ENCODE measurements around the gene RIMBP2.
"Not testable (repeated sequence)": the region's sequence is repeated elsewhere in the genome, so short reads cannot be mapped to it uniquely, and the experiment has no call there.

Gene RIMBP2, protein sequence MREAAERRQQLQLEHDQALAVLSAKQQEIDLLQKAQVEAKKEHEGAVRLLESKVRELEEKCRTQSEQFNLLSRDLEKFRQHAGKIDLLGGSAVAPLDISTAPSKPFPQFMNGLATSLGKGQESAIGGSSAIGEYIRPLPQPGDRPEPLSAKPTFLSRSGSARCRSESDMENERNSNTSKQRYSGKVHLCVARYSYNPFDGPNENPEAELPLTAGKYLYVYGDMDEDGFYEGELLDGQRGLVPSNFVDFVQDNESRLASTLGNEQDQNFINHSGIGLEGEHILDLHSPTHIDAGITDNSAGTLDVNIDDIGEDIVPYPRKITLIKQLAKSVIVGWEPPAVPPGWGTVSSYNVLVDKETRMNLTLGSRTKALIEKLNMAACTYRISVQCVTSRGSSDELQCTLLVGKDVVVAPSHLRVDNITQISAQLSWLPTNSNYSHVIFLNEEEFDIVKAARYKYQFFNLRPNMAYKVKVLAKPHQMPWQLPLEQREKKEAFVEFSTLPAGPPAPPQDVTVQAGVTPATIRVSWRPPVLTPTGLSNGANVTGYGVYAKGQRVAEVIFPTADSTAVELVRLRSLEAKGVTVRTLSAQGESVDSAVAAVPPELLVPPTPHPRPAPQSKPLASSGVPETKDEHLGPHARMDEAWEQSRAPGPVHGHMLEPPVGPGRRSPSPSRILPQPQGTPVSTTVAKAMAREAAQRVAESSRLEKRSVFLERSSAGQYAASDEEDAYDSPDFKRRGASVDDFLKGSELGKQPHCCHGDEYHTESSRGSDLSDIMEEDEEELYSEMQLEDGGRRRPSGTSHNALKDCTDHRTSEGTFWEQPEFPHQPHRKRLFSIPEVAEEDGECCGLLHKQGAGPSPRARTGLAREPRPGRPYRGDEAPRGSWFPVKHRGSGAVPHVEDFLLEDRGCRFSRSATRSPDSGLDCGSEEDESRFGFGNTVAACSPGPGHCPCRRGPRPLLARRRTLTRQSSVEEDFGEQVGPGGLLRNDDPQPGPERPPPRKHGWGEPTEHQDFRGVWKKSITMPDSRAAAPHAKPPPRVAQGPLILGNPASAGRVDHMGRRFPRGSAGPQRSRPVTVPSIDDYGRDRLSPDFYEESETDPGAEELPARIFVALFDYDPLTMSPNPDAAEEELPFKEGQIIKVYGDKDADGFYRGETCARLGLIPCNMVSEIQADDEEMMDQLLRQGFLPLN (N-terminal part only)

GRCh38 chr12:130715998-130716968 is at the start of gene RIMBP2:
Gene RIMBP2, minus strand, starts transcription at chr12:130716299. Its CDS starts 237,286 bp downstream, at chr12:130479013.
- no peak for DNase-seq

DNA sequence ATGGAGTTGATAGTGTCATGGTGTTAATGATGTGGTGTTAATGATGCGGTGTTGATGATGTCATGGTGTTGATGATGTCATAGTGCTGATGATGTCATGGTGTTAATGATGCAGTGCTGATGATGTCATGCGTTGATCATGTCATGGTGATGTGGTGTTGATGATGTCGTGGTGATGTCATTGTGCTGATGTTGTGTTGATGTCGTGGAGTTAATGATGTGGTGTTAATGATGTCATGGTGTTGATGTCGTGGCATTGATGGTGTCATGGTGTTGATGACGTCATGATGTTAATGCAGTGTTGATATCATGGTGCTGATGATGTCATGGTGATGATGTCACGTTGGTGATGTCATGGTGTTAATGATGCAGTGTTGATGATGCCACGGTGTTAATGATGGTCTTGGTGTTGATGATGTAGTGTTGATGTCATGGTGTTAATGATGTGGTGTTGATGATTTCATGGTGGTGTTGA is 49.1 kb upstream of the RIMBP2 start:
- peak; percentile 24 for DNase-seq

DNA sequence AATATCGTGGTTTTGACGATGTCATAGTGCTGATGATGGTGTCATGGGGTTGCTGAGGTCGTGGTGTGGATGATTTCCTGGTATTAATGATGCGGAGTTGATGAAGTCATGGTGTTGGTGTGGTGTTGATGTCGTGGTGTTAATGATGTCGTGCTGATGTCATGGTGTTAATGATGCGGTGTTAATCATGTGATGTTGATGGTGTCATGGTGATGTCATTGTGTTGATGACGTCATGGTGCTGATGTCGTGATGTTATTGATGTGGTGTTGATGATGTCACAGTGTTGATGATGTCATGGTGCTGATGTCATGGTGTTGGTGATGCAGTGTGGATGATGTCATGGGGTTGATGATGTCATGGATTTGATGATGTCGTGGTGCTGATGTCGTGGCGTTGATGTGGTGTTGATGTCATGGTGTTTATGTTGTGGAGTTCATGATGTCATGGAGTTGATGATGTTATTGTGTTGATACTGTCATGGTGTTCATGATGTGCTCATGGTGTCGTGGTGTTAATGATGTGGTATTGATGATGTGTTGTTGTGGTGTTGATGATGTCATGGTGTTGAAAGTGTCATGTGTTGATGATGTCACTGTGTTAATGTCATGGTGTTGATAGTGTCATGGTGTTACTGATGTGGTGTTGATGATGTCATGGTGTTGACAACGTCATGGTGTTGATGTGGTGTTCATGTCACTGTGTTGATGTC is 48.5 kb upstream of the RIMBP2 start:
- peak; percentile 61 for DNase-seq

DNA sequence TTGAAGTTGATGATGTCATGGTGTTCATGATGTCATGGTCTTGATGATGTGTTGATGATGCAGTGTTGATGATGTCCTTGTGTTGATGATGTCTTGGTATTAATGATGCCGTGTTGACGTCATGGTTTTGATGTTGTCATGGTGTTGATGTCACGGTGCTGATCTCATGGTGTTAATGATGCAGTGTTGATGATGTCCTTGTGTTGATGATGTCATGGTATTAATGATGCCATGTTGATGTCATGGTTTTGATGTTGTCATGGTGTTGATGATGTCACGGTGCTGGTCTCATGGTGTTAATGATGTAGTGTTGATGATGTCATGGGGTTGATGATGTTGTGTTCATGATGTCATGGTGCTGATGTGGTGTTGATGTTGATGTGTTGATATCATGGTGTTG is 48.0 kb upstream of the RIMBP2 start:
- DNase-seq: peak; percentile 21

DNA sequence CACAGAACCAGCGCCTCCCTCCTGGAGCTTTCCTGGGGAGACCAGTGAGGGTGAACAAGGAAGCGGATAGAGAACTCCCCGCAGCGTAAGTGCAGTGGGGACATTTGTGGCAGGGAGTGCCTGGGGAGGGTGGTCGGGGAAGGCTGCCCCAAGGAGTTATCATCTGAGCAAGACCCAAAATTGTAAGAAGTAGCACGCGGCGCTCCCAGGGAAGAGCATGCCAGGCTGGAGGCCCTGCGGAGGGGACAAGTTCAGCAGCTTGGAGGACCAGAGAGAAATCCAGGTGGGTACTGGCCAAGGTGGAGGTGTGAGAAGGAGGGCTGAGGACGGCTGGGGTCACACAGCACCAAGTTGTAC is 46.2 kb upstream of the RIMBP2 start:
- DNase-seq: peak; percentile 53

DNA sequence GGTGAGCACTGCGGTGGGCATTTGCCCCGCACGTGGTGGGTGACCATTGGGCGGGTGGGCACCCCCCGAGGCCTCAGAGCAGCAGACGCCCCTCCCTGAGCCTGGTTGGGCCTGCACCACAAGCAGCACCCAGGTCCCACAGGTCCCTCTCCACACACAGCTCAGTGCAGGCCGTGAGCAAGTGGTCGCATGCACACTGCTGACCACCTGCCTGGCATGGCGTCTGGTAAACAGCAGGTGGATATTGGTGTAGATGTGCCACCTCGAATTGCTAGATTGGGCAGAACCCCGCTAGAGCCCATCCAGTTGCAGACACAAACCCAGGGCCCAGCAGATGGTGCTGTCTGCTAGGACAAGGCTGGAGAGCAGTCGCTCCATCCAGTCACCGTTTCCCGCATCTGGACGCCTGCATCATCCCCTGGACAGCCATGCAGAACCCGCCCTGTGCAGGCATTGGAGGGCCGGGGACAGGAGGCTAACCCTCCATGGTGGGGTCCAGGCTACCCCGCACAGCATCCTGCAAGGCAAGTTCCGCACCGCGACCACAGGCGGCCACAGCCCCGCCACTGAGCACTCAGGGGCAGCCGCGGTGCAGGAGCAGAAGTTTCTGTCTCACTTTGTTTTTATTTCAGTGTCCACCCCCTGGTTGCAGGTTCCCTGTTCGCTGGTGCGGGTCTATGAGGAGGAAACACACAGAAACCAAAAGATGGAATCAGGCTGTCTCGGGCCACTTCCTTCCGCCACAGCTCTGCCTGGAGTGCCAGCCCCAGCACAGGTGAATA is 45.6 kb upstream of the RIMBP2 start:
- peak; percentile 85 for DNase-seq

DNA sequence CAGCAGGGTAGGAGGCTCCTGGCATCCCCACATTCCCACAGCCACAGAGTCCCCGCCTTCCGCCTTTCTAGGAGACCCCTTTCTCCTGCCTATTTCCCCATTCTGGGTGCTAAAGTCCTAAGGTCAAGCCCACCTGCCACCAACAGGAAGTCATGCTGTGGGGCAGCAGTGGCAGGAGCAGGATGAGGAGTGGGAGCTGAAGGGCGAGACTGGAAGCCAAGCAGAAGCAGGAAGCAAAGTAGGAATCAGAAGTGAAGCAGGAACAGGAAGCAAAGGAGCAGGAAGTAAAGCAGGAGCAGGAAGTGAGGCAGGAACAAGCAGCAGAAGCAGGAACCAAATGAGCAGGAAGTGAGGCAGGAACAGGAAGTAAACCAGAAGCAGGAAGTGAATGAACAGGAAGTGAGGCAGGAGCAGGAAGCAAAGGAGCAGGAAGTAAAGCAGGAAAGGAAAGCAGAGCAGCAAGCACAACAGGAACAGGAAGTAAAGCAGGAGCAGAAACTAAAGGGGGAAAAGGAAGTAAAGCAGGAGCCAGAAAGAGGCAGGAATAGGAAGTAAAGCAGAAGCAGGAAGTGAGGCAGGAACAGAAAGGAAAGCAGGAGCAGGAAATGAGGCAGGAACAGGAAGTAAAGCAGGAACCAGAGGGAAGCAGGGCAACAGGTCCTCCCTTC is 38.3 kb upstream of the RIMBP2 start:
- no peak for DNase-seq

DNA sequence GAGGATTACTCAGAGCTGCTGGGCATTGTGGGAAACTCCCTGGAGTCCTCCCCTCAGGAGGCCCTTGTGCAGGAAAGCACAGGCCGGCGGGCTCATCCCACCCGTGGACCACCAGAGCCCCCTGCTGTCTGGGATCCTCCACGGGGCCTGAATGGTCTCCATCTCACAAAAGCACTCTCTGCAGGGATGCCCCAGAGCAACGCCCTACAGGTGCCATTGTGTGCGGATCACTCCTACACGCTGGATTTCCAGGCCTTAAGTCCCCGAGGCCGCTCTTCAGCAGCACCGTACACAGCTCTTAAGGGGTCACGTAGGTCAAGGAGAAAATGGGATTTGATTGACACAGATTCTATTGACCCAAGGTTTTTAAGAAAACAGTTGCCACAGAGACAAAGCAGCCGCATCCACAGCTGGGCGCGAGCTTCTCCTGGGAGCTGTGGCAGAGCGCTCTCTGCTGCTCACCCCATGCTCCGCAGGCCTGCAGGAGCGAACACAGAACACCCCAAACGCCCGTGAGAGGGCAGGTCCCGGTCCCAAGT is 36.7 kb upstream of the RIMBP2 start:
- no peak for DNase-seq

DNA sequence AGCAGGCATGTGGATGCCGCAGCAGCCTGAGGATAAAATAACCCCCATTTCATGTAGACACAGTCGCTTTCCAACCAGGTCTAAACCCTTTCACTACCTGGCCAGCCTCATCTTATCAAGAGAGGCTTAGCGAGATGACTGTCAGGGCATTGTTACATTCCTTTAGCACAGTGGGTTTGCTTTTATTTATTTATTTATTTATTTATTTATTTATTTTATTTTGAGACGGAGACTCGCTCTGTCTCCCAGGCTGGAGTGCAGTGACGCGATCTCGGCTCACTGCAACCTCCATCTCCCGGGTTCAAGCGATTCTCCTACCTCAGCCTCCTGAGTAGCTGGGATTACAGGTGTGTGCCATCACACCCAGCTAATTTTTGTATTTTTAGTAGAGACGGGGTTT is 35.9 kb upstream of the RIMBP2 start:
- DNase-seq: not testable (repeated sequence)

GRCh38 chr12:130748786-130749185 is 32.7 kb upstream of the RIMBP2 start:
- DNase-seq: no peak

DNA sequence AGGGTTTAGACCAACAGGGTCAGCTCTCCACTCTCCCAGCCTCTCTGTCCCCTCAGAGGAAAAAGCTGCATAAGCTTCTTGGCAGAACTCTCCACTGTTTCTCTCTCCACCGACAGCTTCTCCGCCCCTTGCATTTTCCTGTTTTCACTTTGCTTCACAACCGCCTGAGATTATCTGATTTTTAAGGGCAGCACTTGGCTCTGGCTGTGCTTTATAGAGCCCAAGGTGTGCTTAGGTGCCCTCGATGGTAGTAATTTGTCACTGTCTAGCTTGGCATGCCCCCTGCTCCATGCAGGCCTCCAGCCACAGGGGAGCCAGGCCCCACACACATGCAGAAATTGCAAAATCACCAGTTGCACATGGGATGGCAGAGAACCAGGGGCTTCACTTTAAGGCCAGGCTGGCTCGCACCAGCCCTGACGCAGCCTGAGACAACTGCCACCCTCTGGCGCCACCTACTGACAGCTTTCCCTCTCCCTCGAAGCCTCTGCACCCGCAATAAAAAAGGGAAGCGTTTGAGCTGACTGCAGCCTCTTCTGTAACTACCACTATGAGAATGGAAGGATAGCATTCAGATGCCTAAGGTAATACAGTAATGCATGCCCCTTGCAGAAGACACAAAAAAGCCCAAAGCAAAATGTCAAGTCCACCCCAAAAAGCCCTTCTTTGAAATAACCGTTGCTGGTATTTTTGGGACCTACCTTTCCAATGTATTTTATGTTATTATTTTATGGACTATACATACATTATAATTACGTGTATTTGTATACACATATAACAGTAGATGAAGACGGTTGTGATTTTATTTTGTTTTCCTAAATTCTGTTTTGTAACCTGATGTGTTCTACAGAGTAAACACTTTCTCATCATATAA is 32.0 kb upstream of the RIMBP2 start:
- DNase-seq: peak; percentile 87

- DNase-seq: peak; percentile 22
Measured at GRCh38 chr12:130746546-130746945, 30.4 kb upstream of the RIMBP2 start.

GRCh38 chr12:130745921-130746320 is 29.8 kb upstream of the RIMBP2 start:
- no peak for DNase-seq

GRCh38 chr12:130744274-130744673 is 28.2 kb upstream of the RIMBP2 start:
- no peak for DNase-seq

DNA sequence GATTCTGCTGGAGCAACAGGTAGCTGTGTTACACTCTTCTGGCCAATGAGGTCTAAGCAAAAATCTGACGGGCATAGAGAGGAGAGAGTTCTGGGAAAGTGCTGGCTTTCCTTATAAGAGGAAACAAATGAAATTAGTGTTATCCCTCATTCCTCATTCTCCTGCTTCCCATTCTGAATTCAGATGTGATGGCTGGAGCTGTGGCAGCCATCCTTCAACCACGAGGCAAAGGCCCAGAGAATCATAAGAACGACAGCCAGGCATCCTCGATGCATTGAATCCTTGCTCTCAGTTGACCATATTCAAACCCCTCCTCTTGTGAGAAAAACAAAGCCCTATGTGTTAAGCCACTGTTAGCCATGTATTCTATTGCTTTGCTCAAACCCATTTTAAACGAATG is 27.5 kb upstream of the RIMBP2 start:
- DNase-seq: no peak

DNA sequence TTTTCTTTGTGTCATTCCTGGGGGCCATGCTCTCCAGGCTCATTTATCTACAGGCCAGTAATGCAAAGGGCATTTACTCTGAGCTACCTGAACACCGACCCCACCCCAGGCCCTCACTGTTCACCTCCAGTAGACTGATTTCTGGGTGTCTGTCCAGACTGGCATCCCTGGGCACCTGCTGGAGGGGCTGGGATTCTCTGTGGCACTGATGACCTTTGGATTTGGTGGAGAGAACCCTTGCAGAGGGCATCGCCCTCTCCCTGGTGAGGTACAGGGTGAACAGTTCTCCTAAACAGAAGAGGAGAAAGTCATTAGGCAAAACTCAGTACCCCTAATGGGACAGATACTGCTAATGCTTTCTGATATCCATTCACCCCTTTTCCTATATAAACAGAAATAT is 27.1 kb upstream of the RIMBP2 start:
- DNase-seq: no peak

GRCh38 chr12:130742716-130743115 is 26.6 kb upstream of the RIMBP2 start:
- DNase-seq: no peak

GRCh38 chr12:130742112-130742511 is 26.0 kb upstream of the RIMBP2 start:
- DNase-seq: no peak

GRCh38 chr12:130739571-130739970 is 23.5 kb upstream of the RIMBP2 start:
- no peak for DNase-seq
